GM18870 (cell line): ENCODE data around the gene RNF144B.
"Not testable (repeated sequence)": the region's sequence is repeated elsewhere in the genome, so short reads cannot be mapped to it uniquely, and the experiment has no call there.

Experiments
- ATAC-seq: cut with Tn5 transposase; IDR thresholded peaks from one replicate; pipeline ENCODE4 v1.9.1; 2021; ENCODE audit warnings: moderate library complexity; ENCODE audit not compliant: unreplicated experiment

The RNF144B gene

DNA sequence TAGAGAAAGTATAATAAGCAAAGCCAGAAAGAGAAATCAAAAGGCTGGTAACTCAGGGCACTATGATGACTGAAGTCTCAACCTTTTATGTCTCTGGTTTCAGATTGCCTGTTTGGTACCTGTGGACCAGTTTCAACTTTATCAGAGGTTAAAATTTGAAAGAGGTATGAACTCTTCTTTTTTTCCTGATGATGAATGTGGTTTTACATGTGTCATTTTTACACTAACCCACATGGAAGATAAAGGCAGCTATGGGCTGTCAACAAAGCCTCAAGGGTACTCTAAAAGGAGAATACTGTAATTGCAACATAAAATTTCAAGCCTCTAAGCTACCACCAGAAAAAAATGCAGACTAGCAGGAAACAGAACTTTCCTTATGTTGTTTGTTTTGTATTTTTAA is 52.4 kb downstream of the RNF144B start:
- ATAC-seq: no peak

DNA sequence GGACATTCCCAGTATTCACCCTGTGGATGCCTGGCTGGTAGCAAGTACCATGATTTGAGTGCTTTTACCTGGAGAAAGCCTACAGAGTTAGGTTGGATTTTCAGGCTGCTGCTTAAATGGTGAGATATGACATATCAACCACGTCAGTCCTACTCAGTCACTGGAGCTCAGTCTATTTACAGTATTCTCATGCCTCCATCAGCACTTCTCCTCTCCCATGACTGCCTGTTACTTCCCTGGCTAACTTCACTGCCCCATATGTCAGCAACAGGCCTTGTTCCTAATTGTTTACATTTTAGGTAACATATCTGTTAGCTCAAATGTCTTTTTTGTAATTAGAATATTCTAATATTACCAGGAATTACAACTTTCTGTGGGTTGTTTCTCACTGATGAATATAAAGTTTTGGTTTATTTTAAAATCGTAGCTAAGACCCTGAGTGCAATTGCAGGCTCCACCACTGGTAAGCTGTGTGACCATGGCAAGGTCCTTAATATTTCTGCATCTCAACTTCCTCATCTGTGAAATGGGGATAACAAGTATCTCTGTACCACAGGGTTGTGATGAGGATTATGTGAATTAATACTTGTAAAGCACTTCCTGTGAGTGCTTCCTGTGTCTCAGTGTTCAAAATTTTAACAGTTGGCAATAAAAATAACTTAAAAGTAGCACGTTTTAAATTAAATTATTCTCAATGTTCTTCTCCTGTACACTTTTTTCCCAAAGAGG is 54.3 kb downstream of the RNF144B start:
- no peak for ATAC-seq

DNA sequence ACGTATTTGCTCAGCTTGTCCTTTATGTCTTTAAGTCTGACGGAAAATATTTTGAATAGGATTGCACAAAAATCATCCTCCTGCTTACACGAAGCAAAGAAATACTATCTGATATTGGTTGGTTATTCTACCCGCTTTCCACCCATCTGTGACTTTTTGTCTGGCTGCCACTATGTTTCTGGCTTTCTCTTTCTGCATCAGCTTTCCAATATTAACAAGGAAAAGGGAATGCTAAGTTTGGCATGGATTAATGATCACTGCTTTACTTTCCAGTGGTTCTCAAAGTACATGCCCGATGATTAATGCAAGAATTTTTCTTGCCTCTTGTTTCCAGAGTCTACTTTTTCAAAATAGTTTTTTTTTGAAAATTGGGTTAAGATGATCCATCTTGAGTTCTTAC is 57.0 kb downstream of the RNF144B start:
- no peak for ATAC-seq

DNA sequence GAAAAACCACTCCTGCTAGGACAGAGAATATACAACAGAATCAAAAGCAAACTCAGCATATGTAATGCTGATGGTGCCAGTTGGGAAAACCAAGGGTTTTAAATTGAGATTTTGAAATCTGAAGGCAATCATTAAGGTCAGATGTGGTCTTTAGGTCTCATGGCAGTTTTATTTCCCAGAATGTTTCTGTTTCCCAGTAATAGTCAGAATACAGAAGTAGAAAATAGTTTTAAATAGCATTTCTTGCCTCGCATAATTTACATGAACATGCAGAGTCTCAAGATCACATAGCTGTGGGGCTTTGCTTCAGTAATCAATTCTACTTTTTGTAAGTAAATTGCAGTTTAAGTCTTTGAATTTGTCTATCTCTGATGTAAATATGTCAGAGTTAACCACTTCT is 58.1 kb downstream of the RNF144B start:
- ATAC-seq: no peak

DNA sequence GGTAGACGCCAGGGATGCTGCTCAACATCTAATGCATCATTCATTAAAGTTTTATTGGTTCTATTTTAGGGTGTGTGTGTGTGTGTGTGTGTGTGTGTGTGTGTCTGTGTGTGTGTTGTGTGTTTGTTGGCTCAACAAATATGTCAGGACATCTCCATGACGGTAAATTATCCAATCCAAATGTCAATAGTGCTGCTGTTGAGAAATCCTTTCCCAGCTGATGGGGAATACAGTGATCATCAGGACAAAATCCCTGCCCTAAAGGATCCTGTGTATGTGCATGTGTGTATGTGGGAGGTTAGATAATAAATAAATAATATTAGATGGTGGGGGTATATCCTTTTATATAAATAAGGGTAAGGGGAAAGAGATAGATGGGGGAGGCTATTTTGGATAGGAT is 59.6 kb downstream of the RNF144B start:
- ATAC-seq: no peak

DNA sequence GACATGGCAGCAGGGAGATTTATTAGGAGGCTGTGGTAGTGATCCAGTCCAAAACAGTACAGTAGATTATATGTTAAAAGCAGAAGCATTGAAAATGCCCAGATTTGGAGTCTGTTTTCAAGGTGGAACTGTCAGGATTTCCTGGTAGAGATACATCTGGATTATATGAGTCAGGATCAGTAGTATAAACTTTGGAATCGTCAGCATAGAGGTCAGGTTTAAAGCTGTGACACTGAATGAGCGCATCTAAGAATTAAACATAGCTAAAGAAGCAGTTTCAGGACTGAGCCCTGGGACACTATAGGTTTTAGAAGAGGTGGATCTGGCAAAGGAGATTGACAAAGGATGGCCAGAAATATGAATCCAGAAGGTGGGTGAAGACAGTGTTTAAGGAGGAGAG is 60.4 kb downstream of the RNF144B start:
- no peak for ATAC-seq

DNA sequence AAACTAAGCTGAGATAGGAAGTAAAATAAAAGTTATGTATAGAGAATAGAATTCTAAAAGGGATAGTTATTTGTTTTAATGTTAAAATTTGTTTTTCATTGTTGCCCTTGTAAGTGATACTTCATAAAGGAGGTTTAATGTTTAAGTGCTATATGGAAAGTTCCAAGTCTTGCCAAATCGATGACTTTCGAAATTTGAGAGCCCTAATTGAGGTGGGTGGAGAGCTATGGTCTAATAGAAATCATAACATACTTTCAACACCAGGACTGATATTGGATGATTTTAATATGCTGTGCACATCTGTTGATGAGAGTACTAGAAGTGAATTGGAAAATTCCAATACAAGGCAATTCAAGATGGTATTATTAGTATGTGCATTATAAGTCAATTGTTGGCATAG is 64.6 kb downstream of the RNF144B start:
- no peak for ATAC-seq

DNA sequence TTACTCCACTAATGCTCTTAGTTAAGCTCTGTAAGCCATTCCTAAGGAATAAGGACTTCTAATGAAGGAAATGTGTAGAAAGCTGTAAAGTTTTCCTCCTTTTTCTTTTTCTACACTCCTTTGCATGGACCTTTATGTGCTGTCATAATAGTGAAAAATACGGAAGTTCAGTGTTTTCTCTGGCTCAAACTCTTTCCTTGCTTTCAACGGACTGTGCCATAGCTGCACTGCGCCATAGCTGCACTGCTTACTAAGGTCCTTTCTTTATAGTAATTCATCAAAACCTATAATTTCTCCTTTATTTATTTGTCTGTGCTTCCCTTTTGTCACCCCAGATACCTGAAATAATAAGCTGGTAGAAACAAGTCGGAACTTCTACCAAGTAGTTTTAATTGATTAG is 67.3 kb downstream of the RNF144B start:
- no peak for ATAC-seq

DNA sequence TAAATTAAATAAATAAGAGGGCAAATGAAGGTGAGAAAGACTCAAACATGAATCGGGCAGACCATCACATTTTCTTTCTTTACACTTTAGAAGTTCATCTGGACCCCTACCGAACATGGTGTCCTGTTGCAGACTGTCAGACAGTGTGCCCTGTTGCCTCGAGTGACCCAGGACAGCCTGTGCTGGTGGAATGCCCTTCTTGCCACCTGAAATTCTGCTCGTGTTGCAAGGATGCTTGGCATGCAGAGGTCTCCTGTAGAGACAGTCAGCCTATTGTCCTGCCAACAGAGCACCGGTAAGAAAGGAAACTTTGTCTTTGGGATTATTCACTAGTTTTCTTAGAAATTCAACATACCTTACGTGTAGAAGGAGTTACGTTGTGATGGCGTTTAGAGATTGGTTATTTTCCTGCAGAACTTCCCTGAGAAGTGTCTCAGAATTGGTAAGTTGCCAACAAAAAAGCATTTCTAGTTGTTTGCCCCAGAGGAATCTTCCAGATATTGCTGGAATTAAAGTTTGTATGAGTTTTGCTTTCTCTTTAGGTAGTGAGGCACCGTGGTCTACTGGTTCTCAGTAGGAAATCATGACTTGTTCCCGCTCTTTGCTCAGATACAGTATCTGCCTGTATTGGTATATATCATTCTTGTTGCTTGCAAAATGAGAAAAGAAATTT is 70.1 kb downstream of the RNF144B start:
- ATAC-seq: no peak

DNA sequence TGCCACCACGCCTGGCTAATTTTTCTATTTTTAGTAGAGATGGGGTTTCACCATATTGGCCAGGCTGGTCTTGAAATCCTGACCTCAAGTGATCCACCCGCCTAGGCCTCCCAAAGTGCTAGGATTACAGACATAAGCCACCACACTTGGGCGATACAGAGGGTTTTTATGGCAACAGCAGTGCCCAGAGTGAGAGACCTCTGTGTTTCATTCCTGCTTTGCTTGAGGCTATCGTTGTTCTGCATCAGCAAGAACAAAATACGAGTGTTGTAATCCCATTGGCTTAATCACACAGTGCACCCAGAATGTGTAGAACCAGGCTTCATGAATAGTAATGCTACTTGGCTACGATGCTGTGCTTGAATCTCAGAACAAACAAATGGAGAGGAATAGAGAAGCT is 70.9 kb downstream of the RNF144B start:
- ATAC-seq: not testable (repeated sequence)

DNA sequence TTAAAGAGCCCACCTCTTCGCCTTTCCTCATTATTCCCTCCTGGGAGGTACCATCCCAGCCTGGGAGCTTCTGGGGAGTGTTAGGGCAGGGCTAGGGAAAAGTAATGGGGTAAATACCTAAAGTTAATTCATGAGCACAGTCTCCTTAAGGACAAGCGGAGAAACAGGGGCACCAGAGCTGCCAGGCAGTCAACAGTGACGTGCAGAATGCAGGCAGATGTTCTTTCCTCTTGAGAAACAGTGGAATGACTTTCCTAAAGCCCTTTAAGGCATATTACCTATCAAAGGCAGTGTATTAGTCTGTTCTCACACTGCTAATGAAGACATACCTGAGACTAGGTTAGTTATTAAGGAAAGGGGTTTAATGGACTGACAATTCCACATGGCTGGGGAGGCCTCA is 76.3 kb downstream of the RNF144B start:
- ATAC-seq: no peak

DNA sequence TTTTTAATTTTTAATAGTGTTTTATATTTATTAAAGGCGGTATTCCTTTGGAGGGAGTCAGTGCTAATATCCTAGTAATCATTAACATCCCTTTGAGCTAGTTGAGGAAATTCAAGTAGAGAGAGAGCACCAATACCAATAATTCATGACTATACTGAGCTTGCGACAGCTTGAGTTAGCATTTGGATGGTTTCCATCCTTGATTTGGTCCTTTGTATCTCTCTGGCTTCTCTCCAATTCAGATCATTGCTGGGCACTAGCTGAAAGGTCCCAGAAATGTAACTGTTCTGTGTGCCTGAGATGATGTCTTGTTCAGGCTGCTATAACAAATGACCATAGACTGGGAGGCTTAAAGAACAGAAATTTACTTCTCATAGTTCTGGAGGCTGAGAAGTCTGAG is 77.0 kb downstream of the RNF144B start:
- ATAC-seq: no peak

DNA sequence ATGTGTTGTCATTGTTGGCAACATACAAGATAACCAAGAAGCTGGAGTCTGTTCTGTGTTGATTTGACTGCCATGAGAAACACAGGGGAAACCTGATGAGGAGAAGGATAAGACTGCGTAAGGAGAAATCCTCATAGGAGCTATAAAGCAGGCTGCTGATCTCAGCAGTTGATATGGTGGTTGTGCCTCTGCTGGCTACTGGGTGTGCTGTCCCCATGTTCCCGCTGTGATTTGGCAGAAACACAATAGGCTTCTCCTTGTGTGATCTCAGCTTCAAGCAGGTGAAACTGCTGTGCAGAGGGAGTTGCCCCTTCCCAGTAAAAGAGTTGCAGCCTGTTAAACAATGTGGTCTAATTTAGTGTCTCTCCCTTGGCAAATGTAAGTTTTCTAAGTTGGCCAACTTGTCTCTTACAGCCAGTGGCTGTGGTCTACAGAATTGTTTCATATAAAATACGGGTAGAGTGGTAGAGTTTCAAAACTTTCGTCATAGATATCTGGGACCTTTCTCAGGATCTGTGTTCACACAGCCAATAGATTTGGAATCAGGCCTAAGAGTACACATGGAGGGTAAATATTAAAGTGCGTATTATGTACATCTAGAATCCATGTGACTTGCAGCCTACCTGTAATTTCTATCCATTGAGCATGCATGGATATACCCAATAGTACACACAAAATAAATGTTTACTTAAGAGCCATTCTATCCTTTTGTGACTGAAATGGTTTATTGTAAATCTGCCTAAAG is 78.4 kb downstream of the RNF144B start:
- no peak for ATAC-seq

DNA sequence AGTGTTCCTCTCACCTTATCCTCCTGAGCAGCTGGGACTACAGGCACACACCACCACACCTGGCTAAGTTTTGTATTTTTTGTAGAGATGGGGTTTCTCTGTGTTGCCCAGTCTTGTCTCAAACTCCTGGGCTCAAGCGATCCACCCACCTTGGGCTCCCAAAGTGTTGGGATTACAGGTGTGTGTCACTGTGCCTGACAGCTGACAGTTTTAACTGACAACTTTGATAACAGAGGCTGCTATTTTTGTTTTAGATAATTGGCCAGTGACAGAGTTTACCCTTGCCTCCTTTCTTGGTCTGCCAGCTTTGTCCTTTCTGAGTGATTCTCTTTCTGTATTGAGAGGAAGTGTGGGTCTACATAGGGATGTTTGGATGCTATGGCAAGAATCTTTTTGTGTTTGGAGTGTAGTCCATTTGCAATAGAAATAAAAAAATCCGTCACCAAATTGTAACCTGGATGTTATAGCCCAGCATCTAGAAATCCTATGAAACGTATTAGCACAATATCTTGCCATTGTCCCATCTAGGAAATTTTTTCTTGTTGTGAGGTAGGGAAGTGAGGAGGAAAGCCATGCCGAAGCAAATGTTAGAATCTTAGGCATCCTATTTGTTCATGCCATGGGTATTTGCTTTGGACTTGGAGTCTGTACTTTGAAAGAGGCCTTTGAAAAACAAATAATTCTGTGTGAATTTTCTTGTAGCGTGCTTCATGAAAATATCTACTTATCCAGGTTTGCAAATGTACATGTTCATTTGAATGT is 80.8 kb downstream of the RNF144B start:
- no peak for ATAC-seq

DNA sequence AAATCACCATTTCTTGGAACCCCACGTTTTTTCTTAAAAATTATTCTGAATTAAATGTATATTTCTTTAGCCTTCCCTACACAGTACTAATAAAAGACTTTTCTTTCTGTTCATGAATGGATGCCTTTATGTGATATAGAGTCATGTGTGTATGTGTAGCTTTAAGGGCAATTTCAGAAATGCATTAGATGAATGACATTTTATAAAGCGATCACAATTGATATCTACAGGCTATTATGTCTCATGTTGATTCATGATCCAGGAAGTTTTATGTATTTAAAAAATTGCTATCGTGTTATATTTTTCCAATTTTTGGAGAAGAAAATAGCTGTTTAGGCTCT is 81.3 kb downstream of the RNF144B start:
- no peak for ATAC-seq

DNA sequence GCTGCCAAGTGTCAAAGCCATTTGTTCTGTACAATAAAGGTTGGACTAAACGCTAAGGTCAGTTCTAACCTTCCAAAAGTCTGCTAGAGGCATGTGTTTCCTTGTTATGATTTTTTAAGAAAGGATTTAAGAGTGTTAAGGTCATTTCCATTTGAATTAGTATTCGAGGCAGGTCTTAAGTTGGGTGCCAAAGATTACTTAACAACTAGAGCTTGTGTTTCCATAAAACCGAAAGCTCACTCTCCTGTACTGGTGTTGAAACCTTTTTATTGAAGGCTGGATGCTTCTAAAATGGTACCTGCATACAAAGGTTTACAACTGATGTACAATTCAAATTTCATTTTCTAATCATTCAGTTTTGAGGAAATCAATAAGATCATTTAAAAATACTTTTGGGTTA is 82.4 kb downstream of the RNF144B start:
- ATAC-seq: no peak

DNA sequence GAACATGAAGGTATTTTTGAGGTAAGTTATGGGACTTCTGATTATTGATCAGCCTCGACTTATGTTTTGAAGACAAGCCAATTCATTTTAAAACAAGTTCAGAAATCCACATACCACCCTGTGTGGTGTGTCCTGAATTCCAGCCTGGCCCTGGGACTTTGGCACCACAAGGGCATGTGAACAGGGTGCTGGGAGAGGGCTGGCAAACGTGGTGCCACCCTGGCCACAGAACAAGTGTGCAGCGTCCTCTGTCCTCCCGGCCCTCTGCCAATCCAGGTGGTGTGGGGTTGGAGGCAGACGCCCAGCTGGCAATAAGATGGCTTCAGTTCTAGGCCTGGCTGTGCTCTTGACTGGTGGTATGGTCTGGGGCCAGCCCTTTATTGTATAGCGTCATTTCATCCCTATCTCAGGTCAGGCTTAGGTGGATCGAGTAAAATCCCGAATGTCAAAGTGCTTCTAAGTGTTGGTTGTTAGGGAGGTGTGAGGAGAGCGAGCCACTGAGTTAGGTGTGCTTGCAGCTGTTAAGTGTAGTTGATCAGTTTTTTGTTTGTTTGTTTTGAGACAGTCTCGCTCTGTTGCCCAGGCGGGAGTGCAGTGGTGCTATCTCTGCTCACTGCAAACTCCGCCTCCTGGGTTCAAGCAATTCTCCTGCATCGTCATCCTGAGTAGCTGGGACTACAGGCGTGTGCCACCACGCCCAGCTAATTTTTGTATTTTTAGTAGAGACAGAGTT is 84.2 kb downstream of the RNF144B start:
- no peak for ATAC-seq

DNA sequence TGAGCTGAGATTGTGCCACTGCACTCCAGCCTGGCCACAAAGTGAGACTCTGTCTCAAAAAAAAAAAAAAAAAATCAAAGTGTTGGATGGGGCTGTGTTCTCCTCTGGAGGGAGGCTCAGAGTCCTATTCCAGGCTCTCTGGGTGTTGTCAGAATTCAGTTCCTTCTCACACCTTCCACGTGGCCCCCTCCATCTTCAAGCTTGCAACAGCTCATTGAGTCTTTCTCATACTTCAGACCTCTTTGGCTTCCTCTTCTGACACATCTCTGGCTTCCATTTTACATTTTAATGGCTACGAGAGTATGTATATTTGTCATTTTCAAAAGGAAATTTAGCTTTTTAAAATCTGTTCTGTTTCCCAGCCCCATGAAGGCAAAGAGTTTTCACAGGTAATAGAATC is 85.8 kb downstream of the RNF144B start:
- no peak for ATAC-seq

DNA sequence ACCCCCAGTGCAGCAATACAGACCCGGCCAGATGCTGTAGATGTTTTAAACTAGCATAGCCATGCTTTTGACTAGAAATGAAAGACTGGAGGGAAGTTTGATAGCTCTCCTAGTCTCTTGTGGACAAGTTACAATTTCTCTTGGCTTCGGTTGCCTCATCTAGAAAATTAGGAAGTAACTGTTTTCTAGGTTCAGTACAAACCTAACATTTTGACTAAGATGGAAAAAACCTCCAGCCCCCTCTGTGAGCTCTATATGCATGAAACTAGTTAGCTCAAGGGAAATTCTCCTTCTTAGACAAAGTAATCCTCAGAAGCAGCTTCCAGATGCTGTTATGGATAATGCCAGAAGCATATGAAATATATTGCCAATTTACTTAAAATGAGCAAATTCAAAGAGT is 86.6 kb downstream of the RNF144B start:
- no peak for ATAC-seq

DNA sequence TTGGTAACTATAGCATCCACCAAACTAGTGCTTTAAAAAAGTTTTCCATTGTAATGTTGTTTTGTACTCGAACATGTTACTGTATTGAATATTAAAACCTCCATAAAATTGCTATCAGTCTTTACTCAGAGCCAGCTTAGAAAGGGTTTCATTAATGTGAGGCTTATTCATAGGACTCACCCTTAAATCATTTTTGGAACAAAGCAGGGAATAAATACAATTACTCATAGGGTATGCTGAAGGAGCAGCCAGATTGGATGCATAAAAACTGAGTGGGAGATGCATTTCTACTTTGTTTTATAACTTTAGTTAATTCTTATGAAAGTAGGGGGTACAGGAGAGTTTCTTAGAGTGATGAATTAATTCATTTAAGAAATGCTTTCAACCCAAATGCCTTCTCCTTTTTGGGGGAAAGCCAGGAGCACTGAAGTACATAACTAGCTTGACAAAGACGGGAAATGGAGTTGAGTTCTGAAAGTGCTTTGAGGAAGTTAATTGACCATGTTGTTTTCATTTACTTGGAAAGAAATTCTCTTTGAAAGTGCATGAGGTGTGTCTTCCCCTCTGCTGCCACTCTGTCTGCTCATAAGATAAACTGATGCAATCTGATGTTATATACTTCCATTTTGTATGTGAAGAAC is 90.3 kb downstream of the RNF144B start:
- no peak for ATAC-seq
